H1 (cell line): ENCODE measurements around the gene SMARCB1.

Experiments used
- CTCF ChIP-seq, 3 experiments: IDR thresholded peaks; 1 replicate in 2 of 3; 2 replicates in 1 of 3; pipeline versions ENCODE4 v1.5.1 to v1.6.1; 2011; ENCODE audit warnings: low read length in 3 of 3, mild to moderate bottlenecking in 3 of 3, inconsistent platforms in 2 of 3, low read depth in 1 of 3, moderate library complexity in 1 of 3; ENCODE audit not compliant: insufficient read depth in 1 of 3; ENCODE audit errors: control extremely low read depth in 1 of 3
- EP300 ChIP-seq, 2 experiments: IDR thresholded peaks; 1 replicate in 1 of 2; 2 replicates in 1 of 2; pipeline ENCODE4 v1.6.1; 2011 to 2012; ENCODE audit warnings: low read depth in 2 of 2, low read length in 2 of 2, mild to moderate bottlenecking in 2 of 2, borderline replicate concordance in 1 of 2, inconsistent platforms in 1 of 2, moderate library complexity in 1 of 2
- RFX5 ChIP-seq: IDR thresholded peaks from 2 replicates; pipeline ENCODE4 v1.6.1; 2011; ENCODE audit warnings: low read depth, low read length, improper control_type of control experiment, borderline replicate concordance
- SP1 ChIP-seq: IDR thresholded peaks from 2 replicates; pipeline ENCODE4 v1.6.1; 2011; ENCODE audit warnings: low read depth, low read length
- TF ChIP-seq, protein P1 (sequence below): IDR thresholded peaks from 2 replicates; pipeline ENCODE4 v1.6.1; 2012; ENCODE audit warnings: inconsistent platforms

- no peak for TF ChIP-seq EP300 (IDR thresholded peaks at IDR 0.05; ENCODE audit: borderline replicate concordance in 1 of 2, low read depth in 2 of 2, low read length in 2 of 2)
- no peak for TF ChIP-seq CTCF (IDR thresholded peaks at IDR 0.05; ENCODE audit: control extremely low read depth in 1 of 3, insufficient read depth in 1 of 3, low read depth in 1 of 3, low read length in 3 of 3)
- TF ChIP-seq SP1: no peak
- TF ChIP-seq, protein P1, sequence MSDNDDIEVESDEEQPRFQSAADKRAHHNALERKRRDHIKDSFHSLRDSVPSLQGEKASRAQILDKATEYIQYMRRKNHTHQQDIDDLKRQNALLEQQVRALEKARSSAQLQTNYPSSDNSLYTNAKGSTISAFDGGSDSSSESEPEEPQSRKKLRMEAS: no peak
- no peak for TF ChIP-seq RFX5
Observed at GRCh38 chr22:23779083-23779482, 7.7 kb upstream of the SMARCB1 start.
